ENCODE measurements around the gene COL24A1. TPM values are rescaled to one million over a fixed set of nuclear protein-coding genes. Genes with fewer than 3 reads are reported as not detected.

COL24A1 gene
- 2.3 and 3.9 TPM in 2 replicates for total RNA-seq

GRCh38 chr1:86156566-86157455, at the start of gene COL24A1:
Gene COL24A1 (minus strand): TSS chr1:86156772. CDS start chr1:86156396, 376 bp downstream.
- TF ChIP-seq, protein P1, sequence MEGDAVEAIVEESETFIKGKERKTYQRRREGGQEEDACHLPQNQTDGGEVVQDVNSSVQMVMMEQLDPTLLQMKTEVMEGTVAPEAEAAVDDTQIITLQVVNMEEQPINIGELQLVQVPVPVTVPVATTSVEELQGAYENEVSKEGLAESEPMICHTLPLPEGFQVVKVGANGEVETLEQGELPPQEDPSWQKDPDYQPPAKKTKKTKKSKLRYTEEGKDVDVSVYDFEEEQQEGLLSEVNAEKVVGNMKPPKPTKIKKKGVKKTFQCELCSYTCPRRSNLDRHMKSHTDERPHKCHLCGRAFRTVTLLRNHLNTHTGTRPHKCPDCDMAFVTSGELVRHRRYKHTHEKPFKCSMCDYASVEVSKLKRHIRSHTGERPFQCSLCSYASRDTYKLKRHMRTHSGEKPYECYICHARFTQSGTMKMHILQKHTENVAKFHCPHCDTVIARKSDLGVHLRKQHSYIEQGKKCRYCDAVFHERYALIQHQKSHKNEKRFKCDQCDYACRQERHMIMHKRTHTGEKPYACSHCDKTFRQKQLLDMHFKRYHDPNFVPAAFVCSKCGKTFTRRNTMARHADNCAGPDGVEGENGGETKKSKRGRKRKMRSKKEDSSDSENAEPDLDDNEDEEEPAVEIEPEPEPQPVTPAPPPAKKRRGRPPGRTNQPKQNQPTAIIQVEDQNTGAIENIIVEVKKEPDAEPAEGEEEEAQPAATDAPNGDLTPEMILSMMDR (IDR thresholded peaks at IDR 0.05; ENCODE audit: insufficient read depth, low read depth, low read length), result no peak
- DNase-seq (ENCODE audit: low read depth), result peak; percentile 40
- H3K4me3 ChIP-seq (ENCODE audit: low read depth, low read length), result peak within 1 kb of the TSS; percentile 50

DNA sequence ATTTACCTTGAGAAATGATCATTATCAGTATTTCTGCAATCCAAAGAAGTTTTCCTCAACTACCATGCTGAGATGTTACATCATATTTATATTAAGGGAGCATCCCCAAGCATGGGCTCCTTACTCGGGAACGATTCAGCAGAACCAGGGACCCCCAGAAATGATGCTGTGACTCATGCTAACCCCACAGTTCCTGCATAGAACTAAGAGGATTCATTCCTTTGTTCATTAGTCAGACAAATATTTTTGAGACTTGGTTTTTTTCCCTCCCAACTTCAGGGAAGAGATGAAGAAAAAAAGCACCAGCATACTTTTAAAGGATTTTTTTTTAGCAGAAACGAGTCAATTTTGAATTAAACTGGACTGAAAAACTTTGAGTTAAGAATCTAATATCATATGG, 49.2 kb upstream of the COL24A1 start:
- no peak for DNase-seq (ENCODE audit: low read depth)
- H3K4me3 ChIP-seq (ENCODE audit: low read depth, low read length), result no peak overlapping the region

GRCh38 chr1:86202552-86203340, 46.2 kb upstream of the COL24A1 start:
- DNase-seq (ENCODE audit: low read depth), result no peak
- H3K4me3 ChIP-seq (ENCODE audit: low read depth, low read length), result no peak overlapping the region
- TF ChIP-seq, protein P1 (IDR thresholded peaks at IDR 0.05; ENCODE audit: insufficient read depth, low read depth, low read length), result no peak

More for the DNA sequence above, 49.2 kb upstream of the COL24A1 start:
- TF ChIP-seq, protein P1 (IDR thresholded peaks at IDR 0.05; ENCODE audit: insufficient read depth, low read depth, low read length), result no peak

DNA sequence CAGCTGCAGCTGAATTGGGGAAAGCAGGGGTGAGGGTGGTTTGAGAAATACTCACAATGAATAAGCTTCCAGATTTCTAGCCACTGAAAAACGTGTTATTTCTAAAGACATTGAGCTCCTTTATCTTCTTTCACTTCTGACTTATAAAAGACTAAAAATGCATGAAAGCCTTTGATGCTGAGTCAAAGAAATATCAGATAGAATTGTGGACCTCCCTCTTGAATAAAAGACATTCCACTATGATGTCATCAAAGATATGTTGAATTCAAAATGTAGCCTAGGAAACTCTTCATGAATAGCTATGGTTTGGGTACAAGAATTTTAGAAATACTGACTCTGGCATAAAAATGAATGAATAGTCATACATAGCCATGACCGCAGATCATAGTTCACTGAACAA, 44.7 kb upstream of the COL24A1 start:
- DNase-seq (ENCODE audit: low read depth), result no peak
- TF ChIP-seq, protein P1 (IDR thresholded peaks at IDR 0.05; ENCODE audit: insufficient read depth, low read depth, low read length), result no peak
- no peak overlapping the region for H3K4me3 ChIP-seq (ENCODE audit: low read depth, low read length)

GRCh38 chr1:86200901-86201300, 44.3 kb upstream of the COL24A1 start:
- no peak overlapping the region for H3K4me3 ChIP-seq (ENCODE audit: low read depth, low read length)
- DNase-seq (ENCODE audit: low read depth), result no peak
- TF ChIP-seq, protein P1 (IDR thresholded peaks at IDR 0.05; ENCODE audit: insufficient read depth, low read depth, low read length), result no peak

DNA sequence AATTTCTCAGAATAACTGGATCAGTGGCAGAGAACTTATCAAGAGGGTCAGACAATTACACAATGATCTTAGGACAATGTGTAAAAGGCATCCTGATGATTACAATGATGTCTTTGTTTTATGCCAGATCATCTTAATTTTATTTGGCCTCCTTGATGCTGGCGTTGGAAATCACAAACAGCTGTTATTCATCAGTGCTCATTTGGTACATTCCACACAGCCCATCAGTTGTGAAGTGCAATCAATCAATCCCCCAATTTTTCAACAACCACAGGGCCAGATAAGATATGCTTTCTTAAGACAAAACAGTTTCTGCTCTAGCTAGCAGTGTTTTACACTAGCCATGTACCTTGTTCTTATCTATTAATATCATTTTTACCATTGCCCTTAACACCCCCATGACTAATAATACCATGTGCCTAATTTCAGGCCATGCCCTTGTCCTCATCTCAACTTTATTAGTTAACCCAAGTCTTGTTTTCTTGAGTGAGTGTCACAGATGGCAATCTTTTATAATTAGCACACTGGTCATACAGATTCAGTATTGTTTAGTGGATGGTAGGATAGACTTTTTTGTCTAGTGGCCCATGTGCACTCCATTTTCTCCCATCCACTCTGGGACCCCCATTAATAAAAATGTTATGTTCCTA, 40.8 kb upstream of the COL24A1 start:
- no peak for DNase-seq (ENCODE audit: low read depth)
- no peak overlapping the region for H3K4me3 ChIP-seq (ENCODE audit: low read depth, low read length)
- TF ChIP-seq, protein P1 (IDR thresholded peaks at IDR 0.05; ENCODE audit: insufficient read depth, low read depth, low read length), result no peak
